Stomach (tissue), 4 donors: ENCODE results near the gene TRPM3.

Experiments used
- EP300 ChIP-seq: sonication (generic); formaldehyde crosslinking; IDR thresholded peaks from one replicate; pipeline ENCODE4 v1.6.1; 2017; ENCODE audit warnings: antibody characterized with exemption
- POLR2A ChIP-seq, 4 donors: fragments of 450-650 bp; IDR thresholded peaks; one replicate each; pipeline ENCODE4 v1.6.1; 2016; ENCODE audit warnings: antibody characterized with exemption in 4 of 4, control low read depth in 2 of 4, mild to moderate bottlenecking in 1 of 4, moderate library complexity in 1 of 4

- TF ChIP-seq EP300 (no peak), POLR2A (IDR thresholded peaks at IDR 0.05) (no peak)
These were observed 375.1 kb downstream of the TRPM3 start for GRCh38 chr9:70746316-70746715.
